GM12801 (cell line): ENCODE measurements around the gene VPS33A.

Experiments
- TF ChIP-seq, protein P1 (sequence below): IDR thresholded peaks from one replicate; pipeline ENCODE4 v1.5.1; 2011; ENCODE audit warnings: control low read depth; ENCODE audit not compliant: insufficient read length; ENCODE audit errors: extremely low read depth

The VPS33A gene

GRCh38 chr12:122207391-122207790 lies 58.9 kb downstream of the VPS33A start:
- TF ChIP-seq, protein P1, sequence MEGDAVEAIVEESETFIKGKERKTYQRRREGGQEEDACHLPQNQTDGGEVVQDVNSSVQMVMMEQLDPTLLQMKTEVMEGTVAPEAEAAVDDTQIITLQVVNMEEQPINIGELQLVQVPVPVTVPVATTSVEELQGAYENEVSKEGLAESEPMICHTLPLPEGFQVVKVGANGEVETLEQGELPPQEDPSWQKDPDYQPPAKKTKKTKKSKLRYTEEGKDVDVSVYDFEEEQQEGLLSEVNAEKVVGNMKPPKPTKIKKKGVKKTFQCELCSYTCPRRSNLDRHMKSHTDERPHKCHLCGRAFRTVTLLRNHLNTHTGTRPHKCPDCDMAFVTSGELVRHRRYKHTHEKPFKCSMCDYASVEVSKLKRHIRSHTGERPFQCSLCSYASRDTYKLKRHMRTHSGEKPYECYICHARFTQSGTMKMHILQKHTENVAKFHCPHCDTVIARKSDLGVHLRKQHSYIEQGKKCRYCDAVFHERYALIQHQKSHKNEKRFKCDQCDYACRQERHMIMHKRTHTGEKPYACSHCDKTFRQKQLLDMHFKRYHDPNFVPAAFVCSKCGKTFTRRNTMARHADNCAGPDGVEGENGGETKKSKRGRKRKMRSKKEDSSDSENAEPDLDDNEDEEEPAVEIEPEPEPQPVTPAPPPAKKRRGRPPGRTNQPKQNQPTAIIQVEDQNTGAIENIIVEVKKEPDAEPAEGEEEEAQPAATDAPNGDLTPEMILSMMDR = no peak

DNA sequence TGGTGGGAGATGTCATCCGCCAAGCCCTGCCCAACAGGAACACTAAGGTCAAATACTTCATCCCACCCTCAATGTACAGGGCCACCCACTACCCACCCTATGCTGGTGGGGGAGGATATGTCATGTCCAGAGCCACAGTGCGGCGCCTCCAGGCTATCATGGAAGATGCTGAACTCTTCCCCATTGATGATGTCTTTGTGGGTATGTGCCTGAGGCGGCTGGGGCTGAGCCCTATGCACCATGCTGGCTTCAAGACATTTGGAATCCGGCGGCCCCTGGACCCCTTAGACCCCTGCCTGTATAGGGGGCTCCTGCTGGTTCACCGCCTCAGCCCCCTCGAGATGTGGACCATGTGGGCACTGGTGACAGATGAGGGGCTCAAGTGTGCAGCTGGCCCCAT lies 59.3 kb downstream of the VPS33A start:
- TF ChIP-seq, protein P1 = no peak

GRCh38 chr12:122206111-122206881 lies 60.0 kb downstream of the VPS33A start:
- TF ChIP-seq, protein P1 = no peak

DNA sequence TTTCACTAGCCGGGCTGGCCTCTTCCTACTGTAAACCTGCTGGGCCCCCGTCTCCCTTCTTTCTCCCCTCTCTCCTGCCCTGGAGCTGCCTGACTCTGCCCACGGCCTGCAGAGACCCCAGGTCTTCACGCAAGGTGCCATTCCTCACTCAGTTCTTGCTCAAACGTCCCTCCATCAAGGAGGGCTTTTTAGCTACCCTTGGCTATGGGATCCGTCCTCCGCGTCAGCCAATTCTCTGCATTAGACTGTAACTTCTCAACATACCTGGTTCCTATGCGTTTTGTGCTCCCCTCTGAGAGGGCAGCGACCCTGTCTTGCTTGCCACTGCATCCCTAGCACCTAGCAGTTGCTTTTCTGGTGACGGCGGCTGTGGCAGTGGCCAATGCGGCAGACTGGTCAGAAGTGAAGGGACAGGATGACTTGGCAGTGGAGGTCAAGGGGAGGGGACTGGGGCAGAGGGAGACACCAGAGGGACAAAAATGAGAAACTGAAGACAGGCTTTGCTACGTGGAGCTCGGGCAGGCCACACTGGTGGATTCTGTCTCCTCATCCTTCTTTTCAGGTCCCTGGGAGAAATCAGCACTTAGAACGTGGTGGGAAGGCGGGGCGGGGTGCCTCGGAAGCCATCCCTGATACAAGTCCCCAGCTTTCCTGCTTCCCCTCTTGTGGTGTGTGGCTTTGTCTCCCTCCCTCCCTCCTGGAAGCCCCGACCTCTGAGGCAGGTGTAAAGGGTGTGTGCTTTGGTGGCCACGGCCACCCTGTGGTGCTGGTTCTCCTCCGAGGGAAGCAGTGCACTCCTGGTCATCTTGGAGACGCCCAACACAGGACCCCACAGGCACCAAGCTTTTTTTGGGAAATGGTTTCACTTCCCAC lies 61.0 kb downstream of the VPS33A start:
- TF ChIP-seq, protein P1 = no peak

DNA sequence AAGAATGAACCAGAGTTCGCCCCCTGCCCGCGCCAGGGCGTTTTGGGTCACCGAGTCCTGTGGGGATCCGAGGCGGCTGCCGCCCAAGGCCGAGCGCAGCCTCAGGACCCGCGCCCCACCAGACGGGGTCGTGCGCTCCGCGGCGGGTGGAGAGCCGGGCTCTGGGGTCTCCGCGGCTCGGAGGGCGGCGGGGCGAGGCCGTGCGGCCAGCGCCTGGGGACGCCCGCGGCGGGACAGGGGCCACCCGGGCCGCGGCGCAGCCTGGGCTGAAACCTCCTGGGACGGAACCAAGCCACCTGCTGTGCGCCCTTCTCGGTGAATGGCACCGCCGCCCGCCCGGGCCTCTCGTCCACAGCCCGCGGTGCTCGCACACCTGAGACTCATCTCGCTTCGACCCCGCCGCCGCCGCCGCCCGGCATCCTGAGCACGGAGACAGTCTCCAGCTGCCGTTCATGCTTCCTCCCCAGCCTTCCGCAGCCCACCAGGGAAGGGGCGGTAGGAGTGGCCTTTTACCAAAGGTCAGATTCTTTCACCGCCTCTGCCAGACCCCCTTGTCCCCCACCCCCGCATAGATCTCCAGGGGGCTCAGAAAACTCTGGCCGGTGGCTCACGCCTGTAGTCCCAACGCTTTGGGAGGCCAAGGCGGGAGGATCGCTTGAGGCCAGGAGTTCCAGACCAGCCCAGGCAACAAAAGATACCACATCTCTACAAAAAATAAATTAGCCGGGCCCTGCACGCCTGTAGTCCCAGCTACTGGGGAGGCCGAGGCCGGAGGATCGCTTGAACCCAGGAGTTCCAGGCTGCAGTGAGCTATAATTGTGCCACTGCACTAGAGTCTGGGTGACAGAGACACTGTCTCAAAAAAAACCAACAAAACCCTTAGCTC lies 61.9 kb downstream of the VPS33A start:
- TF ChIP-seq, protein P1 = no peak

GRCh38 chr12:122203301-122204166 lies 62.8 kb downstream of the VPS33A start, which contains the start of gene B3GNT4:
Gene B3GNT4, plus strand, starts transcription at chr12:122203709. Its CDS starts 910 bp downstream, at chr12:122204619.
- TF ChIP-seq, protein P1 = no peak
